OCI-LY7 (cell line): ENCODE results near the gene PKN1. TPM values are rescaled to one million over a fixed set of nuclear protein-coding genes. Genes with fewer than 3 reads are reported as not detected.

Experiments used
- BruUV-seq: library from RNA; stranded (reverse); fragments of 400-500 nt; replicated peaks from 2 replicates; lab custom pipeline; 2021; lab: Mats Ljungman, UMichigan
- CTCF ChIA-PET: fragments of 300-600 bp; sonication (Branson Sonifier 250); formaldehyde crosslinking; loops from one replicate; lab custom pipeline; 2022; ENCODE audit warnings: antibody characterized with exemption; ENCODE audit not compliant: unreplicated experiment; lab: Charles Lee
- POLR2A ChIA-PET: fragments of 300-600 bp; sonication (Branson Sonifier 250); formaldehyde crosslinking; loops from one replicate; lab custom pipeline; 2022; ENCODE audit warnings: antibody characterized with exemption; lab: Charles Lee
- DNase-seq: peaks from one replicate; pipeline ENCODE4 v3.0.0-alpha.2; 2015; ENCODE audit warnings: low spot score
- H2AFZ ChIP-seq: fragments of 200-600 bp; sonication (generic), shearing (Covaris generic); 2 replicates; pipeline ENCODE4 v1.6.1; 2014; ENCODE audit warnings: mild to moderate bottlenecking, antibody characterized with exemption, low read length, moderate library complexity
- H3K27ac ChIP-seq: fragments of 200-600 bp; sonication (generic); 2 replicates; pipeline ENCODE4 v1.5.1; 2014; ENCODE audit warnings: mixed run types, low read depth, mild to moderate bottlenecking, moderate library complexity, low read length, inconsistent platforms; ENCODE audit not compliant: poor library complexity, severe bottlenecking
- H3K36me3 ChIP-seq: fragments of 200-600 bp; sonication (generic); 2 replicates; pipeline ENCODE4 v1.6.1; 2014; ENCODE audit warnings: mild to moderate bottlenecking, antibody characterized with exemption, low read length, moderate library complexity, mixed read lengths; ENCODE audit not compliant: insufficient read depth
- H3K4me1 ChIP-seq: fragments of 200-600 bp; sonication (generic); 2 replicates; pipeline ENCODE4 v1.5.1; 2014; ENCODE audit warnings: mild to moderate bottlenecking, low read length; ENCODE audit not compliant: insufficient read depth, poor library complexity, severe bottlenecking
- H3K4me2 ChIP-seq: fragments of 200-600 bp; sonication (generic); 2 replicates; pipeline ENCODE4 v1.6.1; 2014; ENCODE audit warnings: mild to moderate bottlenecking, low read length
- H3K4me3 ChIP-seq: fragments of 200-600 bp; sonication (generic); 2 replicates; pipeline ENCODE4 v1.5.1; 2014; ENCODE audit warnings: mild to moderate bottlenecking, low read depth, low read length; ENCODE audit not compliant: poor library complexity, severe bottlenecking
- H3K79me2 ChIP-seq: fragments of 200-600 bp; sonication (generic); 2 replicates; pipeline ENCODE4 v1.6.1; 2016; ENCODE audit warnings: low read depth, mild to moderate bottlenecking, low read length, moderate library complexity, mixed read lengths; ENCODE audit not compliant: insufficient read depth
- H3K9me2 ChIP-seq: fragments of 200-600 bp; sonication (generic); 2 replicates; pipeline ENCODE4 v1.6.1; 2016; ENCODE audit warnings: mild to moderate bottlenecking, low read length, mixed read lengths; ENCODE audit not compliant: insufficient read depth
- H3K9me3 ChIP-seq: fragments of 200-600 bp; sonication (generic); 2 replicates; pipeline ENCODE4 v1.6.1; 2014; ENCODE audit warnings: mild to moderate bottlenecking, mixed run types, low read length, mixed read lengths
- H4K20me1 ChIP-seq: fragments of 200-600 bp; sonication (generic); 2 replicates; pipeline ENCODE4 v1.6.1; 2014; ENCODE audit warnings: mild to moderate bottlenecking, antibody characterized with exemption, low read length, moderate library complexity, mixed read lengths; ENCODE audit not compliant: insufficient read depth
- EZH2phosphoT487 ChIP-seq: fragments of 200-600 bp; sonication (generic); IDR thresholded peaks from 2 replicates; pipeline ENCODE4 v1.6.1; 2018; ENCODE audit warnings: low read depth, borderline replicate concordance, mild to moderate bottlenecking, mixed run types, antibody characterized with exemption, low read length, moderate library complexity, mixed read lengths
- intact Hi-C: fragments of 100-400 bp; cut with micrococcal nuclease; formaldehyde crosslinking; loops from one replicate; pipeline ENCODE4 v1.10.0; 2022; ENCODE audit not compliant: unreplicated experiment
- total RNA-seq, 2 experiments: library from RNA; depleted of rRNA in 1 of 2; stranded (reverse); fragments of >200 nt in 1 of 2; shearing (Covaris generic) in 1 of 2; gene quantifications; 2 replicates each; pipeline ENCODE4 v1.2.3, GENCODE V29; 2014 to 2022
- TF ChIP-seq, protein P1 (sequence below): fragments of 200-600 bp; sonication (generic); conservative IDR thresholded peaks from 2 replicates; pipeline ENCODE4 v1.5.1; 2014; ENCODE audit warnings: mild to moderate bottlenecking, antibody characterized with exemption, low read length, moderate library complexity, mixed read lengths

The PKN1 gene
- total RNA-seq, 2 experiments from 2014 or later: 117 to 233 TPM

DNA sequence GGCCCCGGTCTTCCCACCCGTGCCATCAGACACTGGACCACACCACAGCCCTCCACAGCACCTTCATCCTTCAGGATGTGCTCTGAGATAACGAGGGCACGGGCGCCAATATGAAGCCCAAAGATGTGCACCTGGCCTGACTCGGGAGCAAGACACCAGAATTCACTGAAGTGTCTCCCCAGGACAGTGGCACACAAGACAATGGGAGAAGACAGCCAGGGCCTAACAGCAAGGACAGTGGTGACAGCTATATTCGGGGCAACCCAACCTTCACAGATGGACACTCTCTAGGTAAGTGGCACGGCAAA is 21.2 kb upstream of the PKN1 start:
- POLR2A ChIA-PET: no interaction called here
- Histone ChIP-seq H3K4me2 (no peak overlapping the region), H3K9me2 (no peaks in the 10 kb centered on the region), H3K4me1 (peaks cover 23% of the 10 kb centered on the region), H3K4me3 (no peak overlapping the region), H3K36me3 (peaks cover 98% of the 10 kb centered on the region), H3K9me3 (no peaks in the 10 kb centered on the region), H3K79me2 (peaks cover 58% of the 10 kb centered on the region), H4K20me1 (peaks cover 33% of the 10 kb centered on the region), H3K27ac (no peak overlapping the region), H2AFZ (no peak overlapping the region)
- CTCF ChIA-PET: no interaction called here
- intact Hi-C loops: no loop called here
- no peak for DNase-seq
- TF ChIP-seq, protein P1, sequence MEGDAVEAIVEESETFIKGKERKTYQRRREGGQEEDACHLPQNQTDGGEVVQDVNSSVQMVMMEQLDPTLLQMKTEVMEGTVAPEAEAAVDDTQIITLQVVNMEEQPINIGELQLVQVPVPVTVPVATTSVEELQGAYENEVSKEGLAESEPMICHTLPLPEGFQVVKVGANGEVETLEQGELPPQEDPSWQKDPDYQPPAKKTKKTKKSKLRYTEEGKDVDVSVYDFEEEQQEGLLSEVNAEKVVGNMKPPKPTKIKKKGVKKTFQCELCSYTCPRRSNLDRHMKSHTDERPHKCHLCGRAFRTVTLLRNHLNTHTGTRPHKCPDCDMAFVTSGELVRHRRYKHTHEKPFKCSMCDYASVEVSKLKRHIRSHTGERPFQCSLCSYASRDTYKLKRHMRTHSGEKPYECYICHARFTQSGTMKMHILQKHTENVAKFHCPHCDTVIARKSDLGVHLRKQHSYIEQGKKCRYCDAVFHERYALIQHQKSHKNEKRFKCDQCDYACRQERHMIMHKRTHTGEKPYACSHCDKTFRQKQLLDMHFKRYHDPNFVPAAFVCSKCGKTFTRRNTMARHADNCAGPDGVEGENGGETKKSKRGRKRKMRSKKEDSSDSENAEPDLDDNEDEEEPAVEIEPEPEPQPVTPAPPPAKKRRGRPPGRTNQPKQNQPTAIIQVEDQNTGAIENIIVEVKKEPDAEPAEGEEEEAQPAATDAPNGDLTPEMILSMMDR: no peak
- no peak for TF ChIP-seq EZH2phosphoT487
- no TSS peak for BruUV-seq

DNA sequence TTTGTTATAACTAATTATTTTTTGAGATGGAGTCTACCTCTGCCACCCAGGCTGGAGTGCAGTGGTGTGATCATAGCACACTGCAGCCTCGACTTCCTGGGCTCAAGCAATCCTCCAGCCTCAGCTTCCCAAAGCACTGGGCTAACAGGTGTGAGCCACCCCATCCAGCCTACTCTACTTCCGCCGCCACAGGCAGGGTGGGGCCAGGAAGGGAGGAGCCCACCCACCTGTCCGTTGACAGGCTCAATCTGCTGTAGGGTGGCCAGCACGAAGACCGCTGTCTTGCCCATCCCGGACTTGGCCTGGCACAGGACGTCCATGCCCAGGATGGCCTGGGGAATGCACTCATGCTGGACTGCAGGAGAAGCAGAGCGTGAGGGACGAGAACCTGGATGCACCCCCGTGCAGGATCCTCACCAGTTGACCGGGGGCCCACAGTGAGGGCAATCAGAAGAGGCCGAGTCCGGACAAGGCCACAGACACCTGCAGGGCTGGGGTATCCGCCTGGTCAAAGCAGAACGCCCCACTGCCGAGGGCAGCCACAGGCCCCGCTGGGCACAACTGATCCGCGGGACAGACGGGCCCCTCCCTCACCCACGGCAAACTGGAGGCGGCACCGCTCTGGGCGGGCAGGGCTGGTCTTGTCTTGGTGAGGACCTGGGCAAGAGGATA is 20.6 kb upstream of the PKN1 start:
- Histone ChIP-seq H3K27ac (no peak overlapping the region), H2AFZ (no peak overlapping the region), H3K9me3 (no peaks in the 10 kb centered on the region), H4K20me1 (peaks cover 38% of the 10 kb centered on the region), H3K4me3 (no peak overlapping the region), H3K36me3 (peaks cover 98% of the 10 kb centered on the region), H3K4me2 (no peak overlapping the region), H3K4me1 (peaks cover 28% of the 10 kb centered on the region), H3K9me2 (no peaks in the 10 kb centered on the region), H3K79me2 (peaks cover 63% of the 10 kb centered on the region)
- no peak for DNase-seq
- BruUV-seq: no TSS peak
- intact Hi-C loops: no loop called here
- ChIA-PET CTCF (no interaction called here), POLR2A (no interaction called here)
- TF ChIP-seq, protein P1: no peak
- no peak for TF ChIP-seq EZH2phosphoT487

DNA sequence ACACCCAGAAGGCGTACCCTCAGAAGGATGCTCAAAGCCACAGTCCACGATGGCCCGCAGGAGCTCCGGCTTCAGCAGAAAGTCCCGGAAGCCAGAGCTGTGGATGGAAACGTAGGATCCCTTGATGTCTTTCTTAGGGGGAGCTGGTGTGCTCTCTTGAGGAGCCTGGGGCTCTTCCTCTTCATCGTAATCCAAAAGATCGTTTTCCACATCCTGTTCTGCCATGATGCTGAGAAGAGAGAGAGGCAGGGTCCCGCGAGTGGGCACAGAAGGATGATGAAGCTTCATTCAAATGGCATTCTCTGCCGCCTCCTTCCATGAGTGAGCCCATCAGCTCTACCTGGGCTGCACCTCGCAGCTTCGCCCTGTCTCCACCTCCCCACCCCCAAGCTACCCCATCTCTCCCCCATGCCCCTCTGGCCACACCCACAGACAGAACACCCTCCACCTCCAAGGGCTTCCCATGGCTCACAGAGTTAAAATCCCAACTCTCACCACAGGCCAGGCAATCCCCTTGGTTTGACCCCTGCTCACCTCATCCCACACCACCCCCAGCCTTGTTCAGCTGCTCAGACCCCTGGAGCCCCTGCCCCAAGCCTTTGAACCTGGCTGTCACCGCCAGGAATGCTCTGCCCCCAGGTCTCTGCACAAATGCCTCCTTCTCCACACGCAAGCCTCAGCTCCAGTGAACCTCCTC is 20.0 kb upstream of the PKN1 start:
- POLR2A ChIA-PET: no interaction called here
- H3K4me1 ChIP-seq: peaks cover 28% of the 10 kb centered on the region
- peaks cover 98% of the 10 kb centered on the region for H3K36me3 ChIP-seq
- no peak overlapping the region for H3K4me2 ChIP-seq
- DNase-seq: no peak
- H3K9me2 ChIP-seq: no peaks in the 10 kb centered on the region
- H3K4me3 ChIP-seq: no peak overlapping the region
- CTCF ChIA-PET: no interaction called here
- H3K9me3 ChIP-seq: no peaks in the 10 kb centered on the region
- TF ChIP-seq, protein P1: no peak
- no peak for TF ChIP-seq EZH2phosphoT487
- no peak overlapping the region for H2AFZ ChIP-seq
- peaks cover 38% of the 10 kb centered on the region for H4K20me1 ChIP-seq
- intact Hi-C loops: no loop called here
- H3K27ac ChIP-seq: no peak overlapping the region
- peaks cover 70% of the 10 kb centered on the region for H3K79me2 ChIP-seq
- no TSS peak for BruUV-seq
